22Rv1 (cell line): Measurements from ENCODE around the gene WDR5.

Experiments
- H3K27ac ChIP-seq: fragments of 450-650 bp; 2 replicates; pipeline ENCODE4 v1.5.1; 2017
- CTCF ChIP-seq: fragments of 450-650 bp; IDR thresholded peaks from 2 replicates; pipeline ENCODE4 v1.5.1; 2017; ENCODE audit warnings: mild to moderate bottlenecking
- ZFX ChIP-seq: fragments of 450-650 bp; IDR thresholded peaks from 2 replicates; pipeline ENCODE4 v1.6.1; 2017; ENCODE audit warnings: antibody characterized with exemption, borderline replicate concordance

Gene WDR5

GRCh38 chr9:134206311-134207300, 70.7 kb downstream of the WDR5 start:
- no peak overlapping the region for H3K27ac ChIP-seq
- TF ChIP-seq ZFX (no peak), CTCF (no peak)

- H3K27ac ChIP-seq = no peak overlapping the region
- TF ChIP-seq CTCF = no peak
Measured at GRCh38 chr9:134208310-134208841, 72.5 kb downstream of the WDR5 start.

- TF ChIP-seq CTCF = no peak
- TF ChIP-seq ZFX = no peak
- no peak overlapping the region for H3K27ac ChIP-seq
Measured at GRCh38 chr9:134208981-134209725, 73.3 kb downstream of the WDR5 start.
